GM18868 (cell line): ENCODE data around the gene EHD4.

Source experiments
- ATAC-seq: cut with Tn5 transposase; IDR thresholded peaks from one replicate; pipeline ENCODE4 v1.9.1; 2021; ENCODE audit warnings: mild to moderate bottlenecking, moderate library complexity; ENCODE audit not compliant: unreplicated experiment

The EHD4 gene

DNA sequence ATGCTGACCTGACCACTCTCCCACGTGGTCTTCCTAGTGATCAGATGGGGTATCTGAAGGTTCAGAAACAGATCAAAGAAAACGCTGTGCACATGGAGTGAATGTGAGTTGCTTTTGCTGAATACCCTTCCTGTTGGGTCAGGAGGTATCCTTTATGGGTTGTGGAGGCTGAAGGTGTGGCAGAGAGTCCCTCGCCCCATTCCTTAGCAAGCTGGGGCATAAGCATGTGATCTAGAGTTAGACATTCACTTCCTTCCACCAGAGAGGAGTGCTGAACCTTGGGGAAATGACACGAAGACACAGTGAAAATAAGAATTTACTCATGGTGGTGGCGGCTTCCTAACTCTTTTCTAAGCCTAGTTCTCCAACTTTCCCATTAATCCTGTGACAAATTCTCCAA, 50.7 kb downstream of the EHD4 start:
- no peak for ATAC-seq

DNA sequence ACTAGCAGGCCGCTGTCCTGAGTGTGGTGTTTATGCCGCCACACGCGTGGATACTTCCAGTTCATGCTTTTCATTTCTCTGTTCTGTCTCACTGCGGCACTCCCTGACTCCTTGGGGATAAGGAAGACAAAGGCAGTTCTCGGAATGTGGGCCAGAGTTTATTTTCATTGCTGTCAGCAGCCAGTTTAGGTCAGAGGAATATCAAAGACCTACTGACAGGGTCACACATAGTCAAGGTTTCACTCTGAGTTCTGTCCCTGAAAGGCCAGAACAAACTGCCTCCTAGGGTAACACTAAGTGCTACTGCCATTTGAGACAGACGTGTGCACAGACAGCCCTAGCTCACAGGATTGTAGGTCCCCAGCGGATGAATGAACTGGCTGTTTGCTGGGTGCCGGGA, 51.2 kb downstream of the EHD4 start:
- ATAC-seq, result no peak

DNA sequence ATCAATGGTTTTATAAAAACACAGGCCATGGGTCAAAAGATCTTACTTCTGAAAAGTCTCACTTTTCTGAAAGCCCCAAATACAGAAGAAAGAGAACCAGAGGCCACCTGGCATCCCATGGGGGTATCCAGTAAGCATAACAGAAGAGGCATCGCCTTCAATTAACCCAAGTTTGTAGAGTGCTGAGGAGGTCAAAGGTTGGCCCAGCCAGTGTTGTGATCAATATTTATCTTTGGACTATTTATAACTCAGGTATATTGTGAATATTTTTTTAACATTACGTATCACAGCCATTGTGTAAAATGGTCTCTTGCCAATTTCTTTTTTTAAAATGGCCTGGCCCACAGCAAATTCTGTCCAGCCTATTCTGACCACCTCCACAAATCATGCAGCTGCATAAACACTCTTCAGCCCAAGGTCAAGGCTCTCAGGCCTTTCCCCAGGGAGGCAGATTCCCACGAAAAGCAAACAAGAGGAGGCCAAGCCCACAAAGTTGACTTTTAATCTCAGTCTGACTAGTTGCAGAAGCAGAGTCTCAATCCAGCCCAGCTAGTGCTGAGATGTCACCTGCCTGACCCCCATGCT, 52.3 kb downstream of the EHD4 start:
- no peak for ATAC-seq

DNA sequence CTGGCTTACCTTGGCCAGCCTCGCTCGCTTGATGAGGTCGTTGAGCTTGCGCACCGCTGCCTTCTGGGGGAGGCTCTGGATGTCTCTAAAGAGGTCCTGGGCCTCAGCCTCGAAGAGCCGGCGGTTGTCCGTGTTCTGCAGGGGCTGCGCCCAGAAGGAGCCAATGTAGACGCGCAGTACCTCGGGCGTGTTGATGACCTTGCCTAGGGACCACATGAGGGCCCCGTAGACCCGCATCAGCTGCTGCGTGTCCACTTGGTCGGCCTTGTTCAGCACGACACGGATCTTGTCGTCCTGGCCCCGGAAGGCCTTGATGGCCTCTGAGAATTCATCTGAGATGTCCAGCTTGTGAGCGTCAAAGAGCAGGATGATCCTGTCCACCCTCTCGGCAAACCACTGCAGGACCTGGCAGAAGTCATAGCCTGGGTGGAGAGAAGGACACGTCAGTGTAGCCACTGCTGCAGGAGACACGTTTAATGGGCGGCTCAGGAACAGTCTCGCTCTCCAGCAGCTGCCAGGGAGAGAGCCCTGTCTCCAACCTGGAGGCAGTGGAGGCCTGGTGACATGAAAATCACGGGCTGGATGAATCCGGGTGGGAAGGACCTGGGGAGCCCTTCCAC, 53.0 kb downstream of the EHD4 start:
- ATAC-seq, result no peak

DNA sequence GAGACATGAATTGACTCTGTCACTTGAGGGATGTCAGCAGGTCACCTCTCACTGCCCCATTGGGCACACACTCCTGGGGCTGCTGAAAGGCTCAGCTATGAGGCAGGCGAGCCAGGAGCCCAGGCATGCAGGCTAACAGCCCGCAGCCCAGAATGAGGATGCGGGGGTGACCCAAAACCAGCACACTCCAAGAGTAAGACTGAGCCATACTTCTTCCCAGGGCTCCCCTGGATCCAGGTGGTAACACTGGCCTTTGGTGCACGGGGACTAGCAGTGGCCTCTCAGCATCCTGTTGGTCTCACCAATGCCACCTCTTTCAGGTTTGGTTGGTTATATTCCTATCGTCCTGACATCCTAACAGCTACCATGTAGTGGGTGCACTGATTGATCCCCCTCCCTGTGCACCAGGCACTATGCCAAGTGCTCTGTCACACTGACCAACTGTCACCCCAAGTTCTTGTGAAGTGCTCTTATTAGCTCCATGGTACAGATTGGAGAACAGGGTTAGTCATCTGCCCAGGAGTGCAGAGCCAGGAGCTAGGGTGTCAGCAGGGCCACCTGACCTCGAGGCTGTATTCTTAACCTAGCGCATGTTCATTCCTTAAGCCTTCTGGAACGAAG, 53.7 kb downstream of the EHD4 start:
- ATAC-seq, result no peak

DNA sequence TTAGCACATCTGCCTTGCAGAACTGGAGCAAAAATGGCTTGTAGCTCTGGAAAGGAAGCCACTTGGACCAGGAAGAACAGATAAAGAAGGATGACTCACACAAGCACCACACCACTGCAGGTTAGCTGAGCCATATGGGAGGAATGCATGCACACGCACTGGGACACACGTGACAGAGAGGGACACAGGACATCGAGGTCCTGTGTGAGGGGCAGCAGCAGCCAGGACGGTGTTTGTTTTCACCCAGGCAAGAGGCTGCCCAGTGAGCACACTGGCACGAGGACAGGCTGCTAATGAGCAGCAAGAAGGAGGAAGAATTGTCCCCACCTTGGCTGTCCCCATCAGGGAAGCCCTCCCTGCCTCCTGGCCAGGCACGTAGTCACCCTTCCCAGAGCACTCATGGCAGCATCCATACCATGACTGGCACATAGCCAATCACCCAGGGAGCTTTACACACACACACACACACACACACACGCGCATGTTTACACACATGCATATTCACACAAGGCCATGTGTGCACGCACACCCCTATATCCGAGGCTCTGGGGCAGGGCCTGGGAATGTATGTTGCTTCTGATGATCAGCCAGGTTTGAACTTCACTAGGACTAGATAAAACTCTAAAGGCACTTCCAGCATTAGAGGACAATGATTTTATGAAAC, 54.5 kb downstream of the EHD4 start:
- no peak for ATAC-seq

DNA sequence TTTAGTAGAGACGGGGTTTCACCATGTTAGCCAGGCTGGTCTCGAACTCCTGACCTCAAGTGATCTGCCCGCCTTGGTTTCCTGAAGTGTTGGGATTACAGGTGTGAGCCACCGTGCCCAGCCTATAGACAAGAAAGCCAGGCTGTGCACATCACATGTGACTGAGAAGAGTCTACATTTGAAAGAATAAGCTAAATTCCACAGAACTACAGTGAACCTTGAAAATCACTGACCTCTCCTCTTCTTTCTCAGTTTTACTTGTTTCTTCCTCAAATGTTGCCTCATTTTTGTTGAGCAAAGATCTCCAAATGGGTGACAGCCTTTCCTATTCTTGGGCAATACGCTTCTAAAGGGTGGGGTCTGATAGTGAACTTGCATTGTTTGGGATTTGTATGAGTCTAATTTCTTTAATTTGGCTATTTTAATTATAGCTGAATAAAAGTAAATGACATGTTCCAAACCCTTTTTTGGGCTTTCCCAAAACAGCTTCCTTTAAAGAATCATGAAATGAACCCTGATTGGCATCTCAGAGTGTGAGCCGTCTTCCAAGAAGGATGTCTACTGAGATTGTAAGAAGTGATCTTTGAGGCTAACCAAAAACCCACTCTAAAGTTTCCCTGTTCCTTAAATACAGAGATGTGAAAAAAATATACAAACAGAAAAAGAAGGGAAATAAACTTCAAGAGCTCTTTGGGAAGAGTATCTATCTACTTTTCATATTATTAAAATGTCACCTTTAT, 56.9 kb downstream of the EHD4 start:
- no peak for ATAC-seq

DNA sequence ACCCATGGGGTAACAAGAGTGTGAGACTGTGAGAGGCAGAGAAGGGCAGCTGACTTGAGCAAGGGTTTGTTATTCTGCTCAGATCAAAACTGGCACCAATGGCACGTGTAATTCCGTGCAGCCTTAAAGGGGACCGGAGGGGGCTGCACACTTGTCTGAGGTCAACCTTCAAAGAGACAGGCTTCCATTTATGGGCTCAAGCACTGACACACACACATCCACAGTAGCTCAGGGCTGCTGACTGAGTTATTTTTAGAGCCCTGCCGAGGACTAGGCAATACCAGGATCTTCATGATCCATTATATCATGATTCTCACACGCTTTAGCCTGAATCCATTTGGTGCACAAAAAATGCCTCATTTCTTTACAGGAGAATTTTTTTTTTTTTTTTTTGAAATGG, 57.9 kb downstream of the EHD4 start:
- ATAC-seq, result no peak

DNA sequence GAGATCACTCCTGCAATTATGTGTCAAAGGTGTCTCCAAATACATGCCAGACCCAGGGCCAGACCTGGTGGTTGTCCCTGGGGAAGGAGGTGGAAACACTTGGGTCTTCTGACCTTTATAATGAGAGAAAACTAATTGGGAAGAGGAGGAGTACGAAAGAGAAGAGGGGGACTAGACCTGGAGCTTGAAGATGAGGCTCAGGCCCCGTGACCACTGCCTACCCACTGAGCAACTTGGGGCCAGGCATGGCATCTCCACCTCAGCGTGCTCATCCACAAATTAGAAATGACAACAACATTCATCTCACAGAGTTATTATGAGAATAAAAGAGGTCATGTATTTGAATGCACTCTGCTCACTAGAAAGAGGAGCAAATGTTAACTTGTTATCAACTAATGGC, 59.1 kb downstream of the EHD4 start:
- ATAC-seq, result no peak

DNA sequence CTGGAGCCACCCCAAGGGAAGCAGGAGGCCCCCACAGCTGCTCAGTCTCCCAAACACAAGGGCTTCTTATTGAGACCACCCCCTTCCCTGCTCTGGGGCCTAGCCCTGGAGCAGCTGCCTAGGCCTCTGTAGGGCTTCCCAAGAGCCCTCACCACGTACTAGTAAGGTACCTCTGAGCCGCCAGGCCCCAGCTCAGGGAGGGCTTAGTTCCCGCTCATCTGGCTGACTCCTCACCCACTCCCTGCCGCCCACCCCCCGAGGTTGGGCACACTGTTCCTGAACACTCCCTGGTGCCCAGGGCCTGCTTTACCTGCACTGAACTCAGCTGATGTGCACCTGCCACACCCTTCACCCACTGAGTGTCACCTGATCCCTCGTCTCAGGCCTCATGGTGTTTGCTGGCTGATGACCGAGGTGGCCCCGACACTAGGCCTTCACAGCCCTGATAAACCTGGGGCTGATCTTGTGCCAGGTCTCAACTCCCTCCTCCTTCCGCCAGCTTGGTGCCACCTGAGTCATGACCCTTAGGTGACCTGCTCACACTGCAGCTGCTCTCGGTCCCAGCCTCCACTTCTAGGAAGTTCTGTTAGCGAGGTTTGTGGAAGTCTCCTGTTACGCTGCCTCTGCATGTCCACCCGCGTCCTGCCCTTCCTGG, 60.5 kb downstream of the EHD4 start:
- no peak for ATAC-seq

DNA sequence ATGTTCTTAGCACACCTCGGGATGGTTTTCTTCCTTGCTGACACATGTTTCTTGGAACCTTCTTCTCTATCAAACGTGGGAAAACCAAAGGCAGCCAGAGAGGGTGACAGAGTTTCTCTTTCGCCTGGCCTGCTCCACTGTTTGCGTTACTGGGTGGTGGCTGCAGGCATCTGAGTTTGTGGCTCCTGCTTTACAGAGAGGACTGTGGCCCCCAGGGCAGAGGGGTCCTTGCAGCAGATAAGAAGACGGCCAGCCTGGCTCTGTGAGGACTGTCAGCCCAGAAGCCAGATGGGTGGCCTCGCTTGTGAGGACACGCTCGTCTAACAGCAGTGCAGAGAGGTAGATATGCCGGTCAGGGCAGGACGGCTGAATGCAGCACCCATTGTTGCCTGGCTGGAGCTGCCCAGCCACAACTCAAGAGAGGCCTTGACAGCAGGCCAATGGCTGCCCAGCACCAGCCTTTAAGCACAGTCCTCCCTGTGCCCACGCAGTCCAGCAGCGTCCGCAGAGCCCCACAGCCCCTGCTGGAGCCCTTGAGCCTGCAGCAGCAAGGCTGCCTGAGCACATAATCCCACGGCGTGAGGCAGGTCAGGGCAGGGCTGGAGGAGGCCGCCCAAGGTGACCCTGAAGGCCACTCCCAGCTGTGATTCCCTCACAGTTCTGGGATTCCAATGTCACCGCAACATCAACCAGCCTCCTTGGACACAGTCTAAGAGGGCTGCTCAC, 63.5 kb downstream of the EHD4 start:
- no peak for ATAC-seq

DNA sequence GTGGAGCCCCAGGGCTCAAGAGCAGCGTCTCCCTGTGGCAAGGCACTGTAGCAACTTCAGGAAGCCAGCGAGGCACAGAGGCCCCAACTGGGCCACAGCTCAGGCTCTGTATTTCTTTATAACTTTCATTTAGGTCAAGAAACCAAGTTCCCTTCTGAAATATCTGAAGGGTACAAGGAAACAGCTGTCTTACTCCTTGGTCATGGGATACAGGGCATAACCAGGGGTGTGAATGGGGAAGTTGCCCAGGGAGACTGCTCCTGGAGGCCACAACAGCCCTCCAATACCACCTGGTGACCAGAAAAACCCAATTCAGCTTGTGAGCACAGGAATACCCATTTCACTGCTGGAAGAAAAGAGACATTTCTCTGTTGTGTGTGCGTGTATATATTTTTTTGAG, 65.2 kb downstream of the EHD4 start:
- ATAC-seq, result no peak

DNA sequence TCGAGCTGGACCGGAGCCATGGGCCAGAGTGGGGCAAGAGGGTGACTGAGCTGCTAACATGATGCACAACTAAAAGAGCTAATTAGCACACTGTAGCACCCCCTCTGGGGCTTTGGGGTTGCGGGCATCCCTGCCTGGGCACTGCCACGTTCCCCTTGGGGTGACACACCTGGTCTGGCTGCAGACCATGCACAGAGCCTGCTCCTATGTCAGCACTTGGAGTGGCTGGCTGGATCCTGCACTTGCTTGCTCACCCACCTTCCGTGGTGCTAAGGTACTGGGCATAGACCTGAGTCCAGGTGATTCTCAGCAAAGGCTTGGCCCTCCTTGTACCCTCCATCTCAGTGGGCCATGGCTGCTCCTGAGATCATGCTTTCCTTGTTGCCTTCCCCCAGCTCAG, 65.7 kb downstream of the EHD4 start:
- ATAC-seq, result no peak

DNA sequence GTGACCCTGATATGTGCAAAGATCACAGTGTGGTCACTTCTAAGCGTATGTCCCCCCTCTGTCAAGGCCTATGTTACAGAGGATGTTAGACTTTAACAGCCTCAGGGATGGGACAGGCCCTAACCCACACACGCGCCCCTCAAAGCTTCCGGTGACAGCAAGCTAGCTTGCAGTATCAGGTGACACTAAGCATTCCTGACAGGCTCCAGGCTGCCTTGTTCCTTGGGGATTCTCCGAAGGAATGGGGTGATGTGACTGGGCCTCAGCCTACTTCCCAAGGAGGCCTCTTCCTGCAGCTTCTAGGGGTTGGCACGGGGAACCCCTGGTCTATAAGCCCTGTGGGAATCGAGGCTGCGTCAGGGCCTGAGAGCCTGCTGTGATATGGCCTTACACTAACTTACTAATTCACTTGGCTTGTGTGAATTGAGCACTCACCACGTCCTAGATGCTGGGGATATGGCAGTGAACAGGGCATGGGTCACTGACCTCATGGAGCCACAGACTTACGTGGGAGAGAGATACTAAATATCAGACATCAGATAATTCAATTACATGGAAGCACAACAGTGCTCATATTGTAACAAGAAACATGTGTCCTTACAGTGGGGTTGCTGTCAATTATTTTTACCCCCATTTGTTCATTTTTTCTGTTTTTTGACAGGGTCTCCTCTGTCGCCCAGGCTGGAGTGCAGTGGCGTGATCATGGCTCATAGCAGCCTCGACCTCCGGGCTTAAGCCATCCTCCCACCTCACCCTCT, 67.1 kb downstream of the EHD4 start:
- no peak for ATAC-seq

DNA sequence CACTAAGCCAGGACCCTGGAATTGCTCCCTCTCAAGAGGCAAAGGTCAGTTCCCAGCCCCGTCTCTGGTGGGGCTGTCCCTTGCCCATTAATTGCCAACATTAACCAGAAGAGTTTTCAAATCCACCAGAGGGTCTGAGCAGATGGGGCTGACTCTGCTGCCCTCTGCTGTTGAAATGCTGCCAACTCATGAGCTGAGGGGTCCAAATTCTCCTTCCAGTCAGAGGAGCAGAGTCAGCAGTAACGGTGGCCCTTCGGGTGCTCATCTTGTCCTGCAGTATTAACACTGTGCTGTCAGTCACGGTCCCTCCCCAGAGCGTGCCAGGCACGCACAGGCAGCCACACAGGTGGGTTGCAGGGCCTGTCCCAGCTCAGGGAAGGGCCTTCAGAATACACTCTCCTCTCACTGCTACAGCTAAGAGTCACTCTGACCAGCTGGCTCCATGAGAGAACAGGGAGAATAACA, 67.8 kb downstream of the EHD4 start:
- ATAC-seq, result no peak

DNA sequence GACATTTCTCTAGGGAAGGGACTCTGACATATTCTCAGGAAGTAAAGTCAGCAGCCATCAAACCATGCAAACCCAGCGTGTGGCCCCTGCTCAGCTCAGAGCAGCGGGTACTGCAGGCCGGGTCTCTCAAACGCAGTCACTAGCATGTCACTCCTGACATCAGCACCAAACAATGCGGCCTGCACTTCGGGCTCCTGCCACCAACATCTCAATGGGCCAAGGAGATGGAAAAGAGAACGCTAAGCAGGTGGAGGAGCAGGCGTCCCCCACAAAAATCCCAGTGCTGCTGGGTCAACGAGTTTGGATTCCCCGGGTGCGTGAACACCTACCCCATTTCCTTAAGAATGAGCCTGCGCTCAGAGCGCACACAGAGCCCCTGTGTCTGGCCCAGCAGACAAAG, 68.6 kb downstream of the EHD4 start:
- no peak for ATAC-seq

DNA sequence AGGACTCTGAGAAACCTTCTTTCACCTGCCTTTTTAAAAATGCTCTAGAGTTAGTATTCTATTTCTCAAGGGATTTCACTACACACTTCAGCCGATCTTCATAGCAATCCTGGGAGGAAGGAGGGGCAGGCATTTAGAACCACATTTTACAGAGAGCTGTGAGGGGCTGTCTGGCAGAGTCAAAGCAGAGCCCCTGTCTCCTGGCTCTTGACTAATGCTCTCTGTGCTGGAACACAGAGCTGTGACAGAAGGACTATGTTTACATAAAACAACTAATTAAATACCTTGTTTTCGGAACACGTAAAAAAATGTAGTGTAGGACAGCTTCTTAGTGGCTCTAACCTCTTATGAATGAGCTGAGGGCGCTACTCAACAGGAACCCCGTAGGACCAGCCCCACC, 70.9 kb downstream of the EHD4 start:
- ATAC-seq, result no peak

DNA sequence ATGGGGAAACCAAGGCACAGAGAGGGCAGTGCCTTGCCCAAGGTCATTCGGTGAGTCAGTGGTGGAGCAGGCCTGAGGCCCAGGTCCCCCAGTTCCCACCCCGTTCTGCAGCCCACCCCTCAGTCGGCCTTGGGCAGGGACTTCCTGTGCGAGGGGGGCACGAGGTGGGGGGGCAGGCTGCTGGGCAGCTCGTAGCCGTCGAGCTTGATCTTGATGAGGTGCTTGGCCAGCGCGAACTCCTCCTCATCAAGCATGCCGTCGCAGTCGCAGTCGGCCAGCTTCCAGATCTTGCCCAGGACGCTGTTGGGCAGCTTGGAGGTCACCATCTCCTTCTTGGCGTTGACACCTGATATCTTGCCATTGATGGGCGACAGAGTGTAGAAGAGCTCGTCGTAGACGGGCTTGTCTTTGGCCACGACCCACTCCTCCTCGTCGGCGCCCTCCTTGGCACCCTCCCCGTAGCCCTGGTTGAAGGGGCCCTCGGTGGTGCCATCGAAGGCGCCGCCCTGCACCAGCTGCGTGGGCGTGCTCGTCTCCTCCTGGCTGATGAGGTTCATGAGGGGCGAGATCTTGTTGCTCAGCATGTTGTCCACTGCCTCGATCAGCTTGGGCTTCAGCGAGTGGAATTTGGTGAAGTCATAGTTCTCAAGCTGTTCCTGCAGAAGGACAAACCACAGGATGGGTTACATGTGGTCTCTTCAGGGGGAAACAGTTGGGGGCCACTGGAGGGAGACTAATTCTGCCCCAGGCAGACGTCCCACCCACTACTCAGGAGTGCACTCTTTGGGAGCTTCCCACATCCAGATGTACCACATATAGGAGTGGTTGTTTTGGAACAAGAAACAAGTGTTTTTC, 71.6 kb downstream of the EHD4 start:
- ATAC-seq, result no peak
